Measurements from ENCODE around the gene PHKG2.

PHKG2 gene

GRCh38 chr16:30771726-30772125 lies 23.5 kb downstream of the PHKG2 start:
- TF ChIP-seq CTCF (IDR thresholded peaks at IDR 0.05; ENCODE audit: extremely low read depth, missing control alignments): no peak
- DNase-seq (ENCODE audit: low spot score): no peak

GRCh38 chr16:30773826-30774225 lies 25.6 kb downstream of the PHKG2 start:
- TF ChIP-seq CTCF (IDR thresholded peaks at IDR 0.05; ENCODE audit: extremely low read depth, missing control alignments): no peak

GRCh38 chr16:30774367-30775130 lies 26.3 kb downstream of the PHKG2 start:
- DNase-seq (ENCODE audit: low spot score): no peak
- TF ChIP-seq CTCF (IDR thresholded peaks at IDR 0.05; ENCODE audit: extremely low read depth, missing control alignments): no peak

More at GRCh38 chr16:30773826-30774225, 25.6 kb downstream of the PHKG2 start:
- DNase-seq (ENCODE audit: low spot score): no peak

- no peak for TF ChIP-seq CTCF (IDR thresholded peaks at IDR 0.05; ENCODE audit: extremely low read depth, missing control alignments)
- DNase-seq (ENCODE audit: low spot score): no peak
Observed at GRCh38 chr16:30775131-30775391, 26.8 kb downstream of the PHKG2 start.

- peak; percentile 87 for DNase-seq (ENCODE audit: low spot score)
- TF ChIP-seq CTCF (IDR thresholded peaks at IDR 0.05; ENCODE audit: extremely low read depth, missing control alignments): no peak
Observed at GRCh38 chr16:30775392-30776188, 27.4 kb downstream of the PHKG2 start.

GRCh38 chr16:30777591-30778297 lies 29.5 kb downstream of the PHKG2 start:
- no peak for DNase-seq (ENCODE audit: low spot score)

More at GRCh38 chr16:30777591-30778297, 29.5 kb downstream of the PHKG2 start:
- TF ChIP-seq CTCF (IDR thresholded peaks at IDR 0.05; ENCODE audit: extremely low read depth, missing control alignments): no peak

All from GM20000 (cell line).